Ishikawa (cell line): ENCODE measurements around the gene CRB1.

ENCODE experiments used
- CEBPB ChIP-seq: IDR thresholded peaks from 2 replicates; pipeline ENCODE4 v1.6.1; 2012
- EGR1 ChIP-seq: IDR thresholded peaks from 2 replicates; pipeline ENCODE4 v1.6.1; 2012
- EP300 ChIP-seq: IDR thresholded peaks from 2 replicates; pipeline ENCODE4 v1.6.1; 2012; ENCODE audit warnings: borderline replicate concordance
- FOXM1 ChIP-seq: IDR thresholded peaks from 2 replicates; pipeline ENCODE4 v1.6.1; 2012; ENCODE audit warnings: low read depth, borderline replicate concordance
- MAX ChIP-seq: IDR thresholded peaks from 2 replicates; pipeline ENCODE4 v1.6.1; 2012
- NFIC ChIP-seq: IDR thresholded peaks from 2 replicates; pipeline ENCODE4 v1.6.1; 2012
- REST ChIP-seq: IDR thresholded peaks from 2 replicates; pipeline ENCODE4 v1.6.1; 2012; ENCODE audit warnings: low read depth, mild to moderate bottlenecking
- TAF1 ChIP-seq: IDR thresholded peaks from 2 replicates; pipeline ENCODE4 v1.6.1; 2012; ENCODE audit warnings: low read depth, mild to moderate bottlenecking
- USF1 ChIP-seq: IDR thresholded peaks from 2 replicates; pipeline ENCODE4 v1.6.1; 2012
- YY1 ChIP-seq: IDR thresholded peaks from 2 replicates; pipeline ENCODE4 v1.6.1; 2012; ENCODE audit warnings: low read depth

- TF ChIP-seq FOXM1 = no peak
- no peak for TF ChIP-seq TAF1
- no peak for TF ChIP-seq EP300
- TF ChIP-seq NFIC = no peak
- TF ChIP-seq MAX = no peak
- TF ChIP-seq USF1 = no peak
- no peak for TF ChIP-seq CEBPB
- no peak for TF ChIP-seq EGR1
- no peak for TF ChIP-seq REST
- TF ChIP-seq YY1 = no peak
These were observed 123.5 kb downstream of the CRB1 start for GRCh38 chr1:197391303-197392226.
